Ishikawa (cell line): ENCODE results near the gene BTBD1.

ENCODE experiments used
- CEBPB ChIP-seq: IDR thresholded peaks from 2 replicates; pipeline ENCODE4 v1.6.1; 2012
- CREB1 ChIP-seq: IDR thresholded peaks from 2 replicates; pipeline ENCODE4 v1.6.1; 2012; ENCODE audit warnings: low read depth
- EGR1 ChIP-seq: IDR thresholded peaks from 2 replicates; pipeline ENCODE4 v1.6.1; 2012
- EP300 ChIP-seq: IDR thresholded peaks from 2 replicates; pipeline ENCODE4 v1.6.1; 2012; ENCODE audit warnings: borderline replicate concordance
- FOXM1 ChIP-seq: IDR thresholded peaks from 2 replicates; pipeline ENCODE4 v1.6.1; 2012; ENCODE audit warnings: low read depth, borderline replicate concordance
- NFIC ChIP-seq: IDR thresholded peaks from 2 replicates; pipeline ENCODE4 v1.6.1; 2012
- RAD21 ChIP-seq: IDR thresholded peaks from 2 replicates; pipeline ENCODE4 v1.6.1; 2012; ENCODE audit warnings: low read depth
- REST ChIP-seq: IDR thresholded peaks from 2 replicates; pipeline ENCODE4 v1.6.1; 2012; ENCODE audit warnings: low read depth, mild to moderate bottlenecking
- TAF1 ChIP-seq: IDR thresholded peaks from 2 replicates; pipeline ENCODE4 v1.6.1; 2012; ENCODE audit warnings: low read depth, mild to moderate bottlenecking
- TCF12 ChIP-seq: IDR thresholded peaks from 2 replicates; pipeline ENCODE4 v1.6.1; 2012; ENCODE audit warnings: low read depth
- TEAD4 ChIP-seq: IDR thresholded peaks from 2 replicates; pipeline ENCODE4 v1.6.1; 2012
- USF1 ChIP-seq: IDR thresholded peaks from 2 replicates; pipeline ENCODE4 v1.6.1; 2012
- YY1 ChIP-seq: IDR thresholded peaks from 2 replicates; pipeline ENCODE4 v1.6.1; 2012; ENCODE audit warnings: low read depth
- ZBTB7A ChIP-seq: IDR thresholded peaks from 2 replicates; pipeline ENCODE4 v1.6.1; 2012; ENCODE audit warnings: low read depth
- TF ChIP-seq, protein P1 (sequence below): IDR thresholded peaks from 2 replicates; pipeline ENCODE4 v1.6.1; 2012

The BTBD1 gene

GRCh38 chr15:83077491-83078230 lies 10.6 kb upstream of the BTBD1 start:
- no peak for TF ChIP-seq RAD21
- TF ChIP-seq TEAD4, result no peak
- TF ChIP-seq REST, result no peak
- TF ChIP-seq ZBTB7A, result no peak
- TF ChIP-seq USF1, result no peak
- no peak for TF ChIP-seq TCF12
- no peak for TF ChIP-seq YY1

DNA sequence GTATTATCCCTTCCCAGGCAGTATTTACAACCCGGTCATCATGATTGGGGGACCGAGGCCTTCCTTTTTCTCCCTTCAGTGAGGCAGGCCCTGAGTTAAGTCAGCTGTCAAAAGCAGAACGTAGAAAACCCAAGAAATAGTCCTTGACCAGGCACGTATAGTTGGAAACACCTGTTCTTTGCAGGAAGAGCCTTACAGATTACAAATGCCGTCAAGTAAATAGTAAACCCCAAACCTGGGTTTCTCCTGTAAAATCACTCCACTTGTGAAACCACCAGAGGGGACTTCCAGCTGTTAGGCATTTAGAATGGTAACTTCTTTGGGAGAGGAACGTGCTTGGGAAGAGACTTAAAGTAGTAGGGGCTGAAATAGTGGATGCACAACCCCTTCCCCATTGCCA lies 1.0 kb upstream of the BTBD1 start:
- TF ChIP-seq RAD21 (no peak), NFIC (no peak), TEAD4 (no peak), YY1 (no peak), TAF1 (no peak), EP300 (no peak), FOXM1 (no peak), REST (no peak), CEBPB (no peak), TCF12 (no peak), EGR1 (no peak), CREB1 (no peak), USF1 (no peak), ZBTB7A (no peak)
- TF ChIP-seq, protein P1, sequence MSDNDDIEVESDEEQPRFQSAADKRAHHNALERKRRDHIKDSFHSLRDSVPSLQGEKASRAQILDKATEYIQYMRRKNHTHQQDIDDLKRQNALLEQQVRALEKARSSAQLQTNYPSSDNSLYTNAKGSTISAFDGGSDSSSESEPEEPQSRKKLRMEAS, result no peak

- TF ChIP-seq NFIC (no peak), YY1 (no peak), EP300 (no peak), EGR1 (no peak), ZBTB7A (no peak), CREB1 (no peak), CEBPB (no peak), TEAD4 (no peak), RAD21 (no peak), FOXM1 (no peak), USF1 (no peak), TCF12 (no peak), REST (no peak), TAF1 (no peak)
- TF ChIP-seq, protein P1, result no peak
These were observed 548 bp upstream of the BTBD1 start for GRCh38 chr15:83067638-83067962.

DNA sequence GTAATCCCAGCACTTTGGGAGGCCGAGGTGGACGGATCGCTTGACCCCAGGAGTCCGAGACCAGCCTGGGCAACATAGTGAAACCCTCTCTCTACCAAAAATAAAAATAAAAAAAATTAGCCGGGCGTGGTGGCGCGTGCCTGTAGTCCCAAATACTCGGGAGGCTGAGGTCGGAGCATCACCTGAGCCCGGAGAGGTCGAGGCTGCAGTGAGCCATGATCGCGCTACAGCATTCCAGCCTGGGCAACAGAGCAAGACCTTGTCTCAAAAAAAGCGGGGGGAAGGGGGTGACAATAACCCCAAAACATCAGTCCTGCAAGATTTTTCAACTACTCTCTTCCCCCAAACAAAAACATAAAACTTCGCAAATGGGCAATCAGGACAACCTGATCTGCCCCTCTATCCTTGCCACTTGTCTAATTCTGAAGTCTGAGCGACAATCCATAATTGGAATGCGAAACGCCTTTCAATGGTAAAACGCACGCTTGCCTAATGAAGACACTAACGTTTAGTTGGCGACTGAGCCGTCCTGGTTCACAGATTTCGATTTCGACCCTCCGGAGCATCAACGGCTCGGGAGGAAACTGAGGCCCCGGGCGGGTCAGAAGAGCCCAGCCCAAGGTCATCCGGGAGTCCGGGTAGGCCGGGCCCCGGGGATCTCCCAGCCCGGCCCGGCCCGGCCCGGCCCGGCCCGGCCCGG lies 868 bp downstream of the BTBD1 start:
- TF ChIP-seq TCF12, result no peak
- no peak for TF ChIP-seq EGR1
- no peak for TF ChIP-seq CEBPB
- no peak for TF ChIP-seq EP300
- TF ChIP-seq YY1, result no peak
